HG03039 (cell line): ENCODE data around the gene ACOXL.
A peak's percentile ranks its signal among the peaks of the same experiment; 100 is the strongest.

Experiments used
- ATAC-seq: cut with Tn5 transposase; IDR thresholded peaks from one replicate; pipeline ENCODE4 v1.9.1; 2021; ENCODE audit warnings: mild to moderate bottlenecking, moderate library complexity; ENCODE audit not compliant: unreplicated experiment

The ACOXL gene

GRCh38 chr2:111120253-111121027, 388.1 kb downstream of the ACOXL start, which contains the start of gene BCL2L11:
BCL2L11 (plus strand) TSS chr2:111120914; CDS start chr2:111123746, 2,832 bp downstream.
- peak; percentile 47 for ATAC-seq

DNA sequence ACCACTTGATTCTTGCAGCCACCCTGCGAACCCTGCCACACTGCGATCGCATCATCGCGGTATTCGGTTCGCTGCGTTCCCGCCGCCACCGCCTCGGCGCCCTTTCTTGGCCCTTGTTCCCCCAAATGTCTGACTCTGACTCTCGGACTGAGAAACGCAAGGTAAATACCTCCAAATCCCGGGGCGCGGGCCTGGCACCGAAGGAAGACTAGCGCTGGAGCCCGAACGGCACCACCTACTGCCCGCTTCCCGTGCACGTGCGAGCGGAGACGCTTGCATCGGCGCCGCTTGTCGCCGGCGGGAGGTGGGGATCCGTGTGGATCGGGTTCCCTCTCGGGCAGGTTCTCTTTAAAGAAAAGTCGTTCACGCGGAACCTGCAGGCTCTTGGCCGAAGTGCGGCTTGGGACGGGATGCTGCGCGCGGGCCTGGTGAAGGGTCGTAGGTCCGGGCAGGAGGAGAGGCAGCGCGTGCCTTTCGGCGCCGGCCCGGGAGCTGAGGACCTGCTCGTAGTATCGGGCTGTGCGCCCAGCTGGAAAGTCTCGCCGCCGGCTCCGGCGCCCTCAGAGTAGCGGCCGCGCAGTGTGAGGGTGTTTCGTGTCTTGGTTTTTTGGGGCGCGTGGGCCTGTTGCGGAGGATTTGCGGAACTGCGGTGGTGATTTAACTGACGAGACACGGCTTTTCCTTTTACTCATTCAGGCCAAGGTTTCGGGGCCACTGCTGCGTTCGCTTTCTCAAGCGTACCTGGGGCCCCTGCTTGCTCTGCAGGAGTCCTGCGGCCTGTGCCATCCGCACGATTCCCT, 388.9 kb downstream of the ACOXL start:
- ATAC-seq: peak; percentile 0

GRCh38 chr2:111121828-111122630, 389.7 kb downstream of the ACOXL start:
- ATAC-seq: peak; percentile 41

DNA sequence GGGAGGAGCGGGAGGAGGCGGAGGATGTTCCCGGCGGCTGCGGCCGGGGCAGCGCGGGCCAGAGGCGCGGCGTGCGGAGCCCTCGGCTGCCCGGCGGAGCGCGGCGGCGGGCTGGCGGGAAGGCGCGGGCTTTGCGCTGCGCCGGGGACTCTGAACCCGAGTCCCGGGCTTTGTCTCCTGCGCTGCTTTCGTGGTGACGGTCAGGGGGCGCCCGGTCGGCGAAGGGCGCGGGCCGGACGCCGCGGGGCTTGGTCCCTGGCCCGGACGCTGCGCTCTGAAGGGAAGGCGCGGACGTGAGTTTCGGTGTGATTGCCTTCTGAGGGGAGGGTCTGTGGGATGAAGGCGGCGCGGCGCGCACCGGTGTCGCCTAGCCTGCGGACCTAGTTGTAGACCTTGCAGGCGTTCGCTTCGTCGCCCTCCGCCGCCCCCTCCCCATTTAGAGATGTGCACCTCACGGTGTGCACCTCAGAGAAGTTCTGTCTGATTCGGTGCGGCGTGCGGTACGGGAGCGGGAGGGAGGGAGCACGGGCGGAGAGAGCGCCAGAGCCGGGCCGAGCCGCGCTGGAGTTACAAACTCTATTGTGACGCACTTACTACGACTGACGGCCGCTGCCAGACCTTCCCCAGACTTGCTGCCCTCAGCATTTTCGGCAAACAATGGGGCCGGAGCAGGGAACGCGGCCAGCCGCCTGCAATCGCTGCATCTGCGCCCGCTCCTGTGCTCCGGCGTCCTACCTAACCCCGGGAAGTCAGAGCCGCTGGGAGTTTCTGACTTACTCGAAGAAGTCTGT, 390.5 kb downstream of the ACOXL start:
- peak; percentile 10 for ATAC-seq

DNA sequence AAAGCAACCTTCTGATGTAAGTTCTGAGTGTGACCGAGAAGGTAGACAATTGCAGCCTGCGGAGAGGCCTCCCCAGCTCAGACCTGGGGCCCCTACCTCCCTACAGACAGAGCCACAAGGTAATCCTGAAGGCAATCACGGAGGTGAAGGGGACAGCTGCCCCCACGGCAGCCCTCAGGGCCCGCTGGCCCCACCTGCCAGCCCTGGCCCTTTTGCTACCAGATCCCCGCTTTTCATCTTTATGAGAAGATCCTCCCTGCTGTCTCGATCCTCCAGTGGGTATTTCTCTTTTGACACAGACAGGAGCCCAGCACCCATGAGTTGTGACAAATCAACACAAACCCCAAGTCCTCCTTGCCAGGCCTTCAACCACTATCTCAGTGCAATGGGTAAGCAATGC, 391.4 kb downstream of the ACOXL start:
- ATAC-seq: no peak

DNA sequence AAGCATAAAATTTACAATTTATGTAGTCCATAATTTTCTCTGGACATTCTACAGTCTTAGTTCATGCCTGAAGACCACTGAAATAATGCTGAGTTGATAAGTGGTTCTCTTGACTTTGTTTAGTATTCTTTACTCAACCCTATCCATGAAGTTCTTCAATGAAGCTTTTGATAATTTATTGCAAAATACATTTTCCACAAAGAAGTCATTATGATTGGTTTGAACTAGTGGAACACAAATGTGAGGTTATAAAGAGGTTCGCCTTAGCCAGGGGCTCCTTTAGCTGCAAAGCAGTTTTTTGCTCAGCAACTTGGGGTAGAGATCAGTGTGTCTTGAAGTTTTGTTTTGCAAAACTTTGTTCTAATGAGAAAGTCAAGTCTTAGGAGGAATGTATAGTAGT, 394.2 kb downstream of the ACOXL start:
- ATAC-seq: no peak

- no peak for ATAC-seq
Measured at GRCh38 chr2:111127351-111127750, 395.0 kb downstream of the ACOXL start.

DNA sequence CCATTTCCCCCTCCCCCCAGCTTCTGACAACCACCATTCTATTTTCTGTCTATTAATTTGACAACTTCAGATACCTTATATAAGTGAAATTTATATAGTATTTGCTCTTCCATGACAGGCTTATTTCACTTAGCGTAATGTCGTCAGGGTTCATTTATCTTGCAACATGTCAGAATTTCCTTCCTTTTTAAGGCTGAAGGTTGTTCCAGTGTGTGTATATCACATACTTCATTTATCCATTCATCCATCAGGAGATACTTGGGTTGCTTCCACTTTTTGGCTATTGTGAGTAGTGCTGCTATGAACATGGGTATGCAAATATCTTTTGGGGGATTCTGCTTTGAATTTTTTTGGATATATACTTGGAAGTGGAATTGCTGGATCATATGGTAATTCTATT, 395.7 kb downstream of the ACOXL start:
- no peak for ATAC-seq

GRCh38 chr2:111133603-111134002, 401.2 kb downstream of the ACOXL start:
- ATAC-seq: no peak

DNA sequence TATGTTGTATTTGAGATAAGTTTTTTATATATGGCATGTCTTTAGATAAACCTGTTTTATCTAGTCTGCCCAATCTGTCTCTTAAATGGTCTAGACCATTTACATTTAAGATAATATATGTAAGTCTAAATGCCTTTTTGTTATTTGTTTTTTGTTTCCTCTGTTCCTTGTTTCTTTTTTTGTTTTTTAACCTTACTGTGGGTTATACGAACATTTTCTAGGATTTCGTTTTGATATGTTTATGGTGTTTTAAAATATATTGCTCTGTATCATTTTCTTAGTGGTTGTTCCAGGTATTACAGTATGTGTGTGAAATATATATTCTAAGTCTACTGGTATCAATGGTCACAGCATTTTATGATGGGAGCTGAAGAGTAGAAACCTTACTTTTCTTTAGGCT, 401.7 kb downstream of the ACOXL start:
- no peak for ATAC-seq

GRCh38 chr2:111135237-111135909, 403.0 kb downstream of the ACOXL start:
- no peak for ATAC-seq

DNA sequence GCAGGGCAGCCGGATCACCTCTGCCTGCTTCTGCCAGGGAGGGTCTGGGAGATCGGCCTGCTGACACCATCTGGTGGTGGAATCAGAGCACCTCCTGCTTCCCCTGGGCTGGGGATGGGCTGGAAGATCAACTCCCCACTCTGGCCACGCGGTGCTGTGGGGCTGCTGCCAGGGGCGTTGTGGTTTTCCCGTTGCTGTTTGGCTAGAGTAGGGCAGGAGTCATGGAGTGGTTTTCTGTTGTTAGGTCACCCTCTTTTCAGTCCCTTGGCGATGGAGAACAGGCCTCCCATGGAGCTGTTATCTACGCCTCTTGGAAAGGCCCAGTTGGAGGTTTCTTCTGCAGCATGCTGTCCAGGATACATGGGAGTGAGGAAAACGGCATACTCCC, 403.5 kb downstream of the ACOXL start:
- no peak for ATAC-seq

- ATAC-seq: no peak
Measured at GRCh38 chr2:111138839-111139238, 406.5 kb downstream of the ACOXL start.

DNA sequence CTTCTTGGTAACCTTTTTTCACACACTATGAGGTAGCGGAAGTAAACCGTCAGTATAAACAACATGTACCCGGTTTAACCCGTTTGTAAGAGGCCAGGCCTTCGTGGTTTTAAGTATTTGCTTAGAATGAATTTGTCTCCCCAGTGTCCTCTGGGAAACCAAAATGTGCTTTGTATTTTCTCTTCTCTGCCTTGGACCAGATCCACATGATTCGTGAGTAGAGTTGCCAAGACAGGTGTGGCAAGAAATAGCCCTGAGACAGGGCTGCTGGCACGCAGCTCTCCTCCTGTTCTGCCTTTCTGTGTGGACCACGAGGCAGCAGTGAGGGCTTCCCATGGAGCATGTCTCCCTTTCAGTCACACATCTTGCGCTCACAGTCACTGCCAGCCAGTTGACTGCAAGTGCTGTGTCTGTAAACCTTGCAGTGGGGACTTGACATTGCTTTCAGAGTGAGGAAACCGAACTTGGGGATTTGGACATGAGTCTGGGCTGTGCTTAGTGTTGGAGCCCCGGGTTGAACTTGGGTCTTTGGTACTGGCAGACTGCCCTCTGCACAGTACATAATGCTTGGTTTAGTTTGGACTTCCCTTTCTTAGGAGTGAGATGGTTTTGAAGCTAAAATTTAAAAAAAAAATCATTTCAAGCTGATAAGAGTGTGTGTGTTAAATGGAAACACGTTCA, 407.4 kb downstream of the ACOXL start:
- ATAC-seq: no peak

GRCh38 chr2:111140815-111141214, 408.4 kb downstream of the ACOXL start:
- no peak for ATAC-seq

GRCh38 chr2:111142101-111142500, 409.7 kb downstream of the ACOXL start:
- ATAC-seq: no peak

- ATAC-seq: no peak
Measured at GRCh38 chr2:111143107-111143842, 410.9 kb downstream of the ACOXL start.

GRCh38 chr2:111143843-111144198, 411.4 kb downstream of the ACOXL start:
- ATAC-seq: no peak
